ENCODE measurements around the gene SPZ1. TPM values are rescaled to one million over a fixed set of nuclear protein-coding genes. Genes with fewer than 3 reads are reported as not detected.

Gene SPZ1
- total RNA-seq, 8 experiments from 2014 or later = 0.21 to 0.51 (median 0.28) TPM; not detected in 5

Other genes starting within 250 kb of the SPZ1 start
- 10 to 100 TPM in 3 of 8 experiments, 1 to 10 TPM in 5; 6.5 to 16.5 (median 8.1) TPM for gene SERINC5, start 64.0 kb upstream of the SPZ1 start, total RNA-seq
- gene ZFYVE16, start 88.1 kb downstream of the SPZ1 start, total RNA-seq = 10 to 100 TPM; 20.6 to 42.2 (median 36.5) TPM
- gene FAM151B, start 168.1 kb downstream of the SPZ1 start, total RNA-seq = 1 to 10 TPM; 1.7 to 5.1 (median 2.2) TPM